ENCODE results near the gene CCDC148.

- TF ChIP-seq CTCF (tag by site-specific recombination; IDR thresholded peaks at IDR 0.05) (no peak), HOXA7 (CRISPR knock-in tag; IDR thresholded peaks at IDR 0.05; ENCODE audit: borderline replicate concordance) (no peak), ZNF596 (tag by site-specific recombination; IDR thresholded peaks at IDR 0.05) (no peak), ZNF394 (tag by site-specific recombination; IDR thresholded peaks at IDR 0.05; ENCODE audit: borderline replicate concordance) (no peak), ZNF529 (tag by site-specific recombination; IDR thresholded peaks at IDR 0.05; ENCODE audit: insufficient replicate concordance) (no peak), ZNF140 (tag by site-specific recombination; IDR thresholded peaks at IDR 0.05) (no peak), ZNF354C (tag by site-specific recombination; IDR thresholded peaks at IDR 0.05; ENCODE audit: borderline replicate concordance, low read depth) (no peak), KLF16 (tag by site-specific recombination; IDR thresholded peaks at IDR 0.05) (no peak)
Observed at GRCh38 chr2:158192515-158193443, 263.8 kb downstream of the CCDC148 start.
